GM18909 (cell line): ENCODE data around the gene AKAP17A.

Source experiments
- ATAC-seq: cut with Tn5 transposase; IDR thresholded peaks from one replicate; pipeline ENCODE4 v1.9.1; 2021; ENCODE audit warnings: mild to moderate bottlenecking; ENCODE audit not compliant: unreplicated experiment, poor library complexity

The AKAP17A gene

DNA sequence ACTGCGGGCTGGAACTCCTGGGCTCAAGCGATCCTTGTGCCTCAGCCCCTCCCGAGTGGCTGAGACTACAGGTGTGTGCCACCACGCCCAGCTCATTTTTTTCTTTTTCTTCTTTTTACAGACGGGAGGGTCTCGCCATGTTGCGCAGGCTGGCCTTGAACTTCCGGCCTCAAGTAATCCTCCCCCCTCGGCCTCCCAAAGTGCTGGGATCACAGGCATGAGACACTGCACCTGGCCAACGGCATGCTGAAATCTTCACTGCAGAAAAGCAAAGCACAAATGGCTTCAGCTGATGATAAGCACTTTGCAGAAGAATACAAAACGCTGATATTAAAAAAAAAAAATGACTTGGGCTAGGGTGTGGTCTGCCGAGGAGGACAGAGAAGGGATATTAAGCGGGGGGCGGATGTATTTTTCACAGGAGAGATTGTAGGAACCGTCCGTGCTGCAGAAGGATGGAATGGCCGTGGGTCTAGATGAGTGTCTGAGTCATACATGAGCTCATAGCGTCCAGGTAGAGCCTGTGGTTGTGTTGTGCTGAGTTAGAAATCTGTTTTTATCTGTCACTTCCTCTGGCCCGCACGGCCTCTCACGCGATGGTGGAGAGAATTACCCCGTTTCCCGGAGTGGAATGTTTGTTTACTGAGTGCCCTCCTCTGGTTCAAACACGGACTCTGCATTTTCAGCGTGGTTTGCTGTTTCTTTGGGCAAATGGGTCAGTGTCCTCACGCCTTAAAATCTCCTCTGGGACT is 8.5 kb upstream of the AKAP17A start:
- peak; percentile 84 for ATAC-seq

GRCh38 chrX:1584237-1585011 is 7.0 kb upstream of the AKAP17A start:
- no peak for ATAC-seq

DNA sequence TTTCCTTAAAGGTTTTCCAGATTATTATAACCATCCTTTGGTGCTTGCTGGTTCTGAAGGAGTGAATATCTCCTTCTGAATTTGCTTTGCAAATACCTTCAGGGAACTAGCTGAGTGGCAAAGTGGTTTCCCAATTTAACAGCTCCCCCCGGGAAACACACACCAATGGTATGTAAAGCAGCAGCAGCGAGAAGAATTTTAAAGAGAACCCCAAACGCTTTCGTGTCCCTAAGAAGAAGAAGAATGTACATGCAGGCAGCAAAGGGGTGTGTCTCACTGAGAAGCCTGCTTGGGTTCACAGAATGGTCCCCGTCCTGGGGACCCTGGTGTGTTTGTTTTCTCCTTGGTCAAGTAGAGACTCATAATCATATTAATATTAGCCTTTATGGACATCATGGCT is 4.2 kb upstream of the AKAP17A start:
- no peak for ATAC-seq

DNA sequence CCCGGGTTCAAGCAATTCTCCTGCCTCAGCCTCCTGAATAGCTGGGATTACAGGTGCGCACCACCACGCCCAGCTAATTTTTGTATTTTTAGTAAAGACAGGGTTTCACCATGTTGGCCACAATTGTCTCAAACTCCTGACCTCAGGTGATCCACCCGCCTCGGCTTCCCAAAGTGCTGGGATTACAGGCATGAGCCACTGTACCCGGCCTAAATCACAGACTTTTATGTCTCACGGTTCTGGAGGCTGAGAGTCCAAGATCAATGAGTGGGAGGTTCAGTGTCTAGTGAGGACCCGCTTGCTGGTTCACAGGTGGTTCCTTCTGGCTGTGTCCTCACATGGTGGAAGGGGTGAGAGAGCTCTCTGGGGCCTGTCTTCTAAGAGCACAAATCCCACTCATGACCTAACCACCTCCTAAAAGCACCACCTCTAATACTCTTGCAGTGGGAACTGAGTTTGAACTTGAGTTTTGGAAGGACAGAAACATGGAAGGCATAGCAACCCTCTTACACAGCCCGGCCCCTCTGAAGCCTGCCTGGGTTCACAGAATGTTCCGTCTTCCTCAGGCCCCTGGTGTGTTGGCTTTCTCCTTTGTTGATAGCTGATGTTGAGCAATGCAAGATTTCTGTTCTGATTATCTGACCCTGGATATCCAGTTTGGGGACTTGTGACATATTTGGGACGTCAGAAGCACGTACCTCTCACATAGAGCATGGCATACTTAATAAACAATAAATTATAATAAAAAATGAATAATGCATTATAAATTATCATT is 1.9 kb upstream of the AKAP17A start:
- ATAC-seq: no peak

DNA sequence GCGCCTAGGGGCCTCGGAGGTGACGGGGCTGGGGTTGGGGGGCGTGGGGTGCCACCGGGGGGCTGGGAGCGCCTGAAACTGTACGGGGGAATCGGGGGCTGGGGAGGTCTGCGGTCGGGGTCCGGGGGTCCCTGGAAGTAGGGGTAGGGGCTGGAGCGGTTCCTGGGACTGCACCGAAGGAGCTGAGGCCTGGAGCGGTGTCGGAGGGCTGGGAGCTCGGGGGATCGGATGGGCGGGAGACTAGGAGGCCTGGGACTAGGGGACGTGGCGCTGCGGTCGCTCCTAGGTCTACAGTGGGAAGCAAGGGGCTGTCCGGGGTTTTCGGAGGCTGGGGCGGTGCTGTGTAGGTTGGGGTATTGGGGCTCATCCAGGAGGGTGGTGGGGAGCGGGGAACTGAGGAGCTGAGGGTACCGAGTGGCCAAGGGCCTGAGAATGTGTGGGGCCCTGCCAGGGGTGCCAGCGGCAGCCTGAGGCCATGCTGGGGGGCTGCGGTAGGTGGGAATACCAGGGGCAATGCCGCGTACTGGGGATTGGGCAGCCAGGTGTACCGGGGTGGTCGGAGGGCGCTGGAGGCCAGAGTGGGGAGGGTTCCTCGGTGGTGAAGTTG is 562 bp downstream of the AKAP17A start:
- peak; percentile 11 for ATAC-seq

DNA sequence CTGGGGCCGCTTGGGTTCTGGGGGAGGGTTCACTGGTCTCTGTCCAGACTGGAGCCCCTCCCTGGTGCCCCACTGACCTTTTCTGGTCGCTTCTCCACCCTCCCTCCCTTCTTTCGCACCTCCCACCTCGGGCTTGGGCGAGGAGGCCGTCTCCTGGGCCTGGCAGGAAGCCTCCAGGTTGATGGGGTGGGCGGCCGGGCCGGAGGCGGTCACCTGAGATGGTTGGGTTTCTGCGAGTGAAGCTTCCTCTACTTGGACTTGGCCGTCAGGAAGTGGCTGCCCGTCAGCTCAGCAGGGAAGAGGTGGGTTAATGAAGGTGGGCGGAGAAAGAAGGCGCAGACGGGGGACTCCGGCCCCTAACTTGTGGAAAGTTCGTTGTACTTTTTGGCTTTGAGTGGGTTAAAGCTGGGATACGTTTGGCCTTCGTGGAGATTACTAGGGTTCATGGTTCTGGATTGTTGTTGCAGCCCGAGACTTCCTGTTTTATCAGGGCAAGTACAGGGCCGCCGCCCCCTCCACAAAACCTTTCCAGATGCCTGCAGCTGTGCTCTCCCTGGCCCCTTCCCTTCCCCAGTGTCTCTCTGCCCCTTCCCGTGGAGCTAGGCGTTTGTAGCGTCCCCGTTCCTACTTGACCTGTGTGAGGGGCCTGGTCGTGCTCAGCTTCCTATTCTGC is 1.2 kb downstream of the AKAP17A start:
- peak; percentile 54 for ATAC-seq

DNA sequence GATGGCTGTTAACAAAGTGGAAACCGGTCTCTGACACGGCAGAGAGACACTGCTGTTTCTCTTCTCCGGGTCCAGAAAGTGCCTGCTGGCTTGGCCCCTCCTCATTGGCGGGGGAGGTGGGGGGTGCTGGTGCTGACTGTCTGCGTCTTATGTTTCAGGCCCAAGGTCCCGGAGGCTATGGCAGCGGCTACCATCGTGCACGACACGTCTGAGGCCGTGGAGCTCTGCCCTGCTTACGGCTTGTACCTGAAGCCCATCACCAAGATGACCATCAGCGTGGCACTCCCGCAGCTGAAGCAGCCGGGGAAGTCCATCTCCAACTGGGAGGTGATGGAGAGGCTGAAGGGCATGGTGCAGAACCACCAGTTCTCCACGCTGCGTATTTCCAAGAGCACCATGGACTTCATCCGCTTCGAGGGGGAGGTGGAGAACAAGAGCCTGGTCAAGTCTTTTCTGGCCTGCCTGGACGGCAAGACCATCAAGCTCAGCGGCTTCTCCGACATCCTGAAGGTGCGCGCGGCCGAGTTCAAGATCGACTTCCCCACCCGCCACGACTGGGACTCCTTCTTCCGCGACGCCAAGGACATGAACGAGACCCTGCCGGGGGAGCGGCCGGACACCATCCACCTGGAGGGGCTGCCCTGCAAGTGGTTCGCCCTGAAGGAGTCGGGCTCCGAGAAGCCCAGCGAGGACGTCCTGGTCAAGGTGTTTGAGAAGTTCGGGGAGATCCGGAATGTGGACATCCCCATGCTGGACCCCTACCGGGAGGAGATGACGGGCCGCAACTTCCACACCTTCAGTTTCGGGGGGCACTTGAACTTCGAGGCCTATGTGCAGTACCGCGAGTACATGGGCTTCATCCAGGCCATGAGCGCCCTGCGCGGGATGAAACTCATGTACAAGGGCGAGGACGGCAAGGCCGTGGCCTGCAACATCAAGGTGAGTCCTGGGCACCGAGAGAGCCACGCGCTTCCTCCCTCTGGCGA is 2.2 kb downstream of the AKAP17A start:
- no peak for ATAC-seq

- ATAC-seq: no peak
Observed at GRCh38 chrX:1595711-1596060, 4.3 kb downstream of the AKAP17A start.

GRCh38 chrX:1596676-1597344 is 5.4 kb downstream of the AKAP17A start:
- ATAC-seq: no peak

DNA sequence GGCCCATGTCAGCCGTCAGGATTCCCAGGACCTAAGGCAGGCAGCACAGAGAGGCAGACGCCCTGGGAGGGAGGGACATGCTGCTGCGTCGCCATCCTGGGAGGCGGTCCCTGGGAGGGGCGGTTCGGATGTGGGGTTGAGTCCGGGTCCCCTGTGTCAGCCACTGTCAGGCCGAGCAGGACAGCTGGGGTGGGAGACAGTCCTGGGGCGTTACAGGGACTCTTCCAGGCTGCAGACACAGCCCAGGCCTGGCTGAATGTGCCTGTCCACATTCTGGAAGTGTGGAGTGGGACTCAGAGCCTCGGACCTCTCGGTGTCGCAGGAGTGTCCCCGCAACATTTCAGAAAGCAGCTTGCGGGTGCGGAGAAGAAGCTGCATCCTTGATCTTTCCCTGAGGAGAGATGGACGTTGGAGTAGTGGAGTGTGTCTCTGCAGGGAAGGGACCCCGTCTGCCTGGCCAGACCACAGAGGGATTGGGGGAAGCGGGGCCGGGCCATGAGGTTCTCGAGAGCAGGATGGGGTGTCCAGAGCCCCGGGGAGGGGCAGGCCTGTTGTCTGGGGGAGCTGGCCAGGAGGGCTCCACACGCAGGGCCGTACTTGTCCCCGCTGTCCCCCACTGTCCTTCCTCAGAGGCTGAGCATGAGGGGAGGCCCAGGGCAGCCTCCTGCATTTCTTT is 6.1 kb downstream of the AKAP17A start:
- no peak for ATAC-seq

GRCh38 chrX:1598021-1598875 is 6.8 kb downstream of the AKAP17A start:
- ATAC-seq: no peak

- no peak for ATAC-seq
Observed at GRCh38 chrX:1598876-1599790, 7.7 kb downstream of the AKAP17A start.

- no peak for ATAC-seq
Observed at GRCh38 chrX:1599791-1600405, 8.5 kb downstream of the AKAP17A start.

DNA sequence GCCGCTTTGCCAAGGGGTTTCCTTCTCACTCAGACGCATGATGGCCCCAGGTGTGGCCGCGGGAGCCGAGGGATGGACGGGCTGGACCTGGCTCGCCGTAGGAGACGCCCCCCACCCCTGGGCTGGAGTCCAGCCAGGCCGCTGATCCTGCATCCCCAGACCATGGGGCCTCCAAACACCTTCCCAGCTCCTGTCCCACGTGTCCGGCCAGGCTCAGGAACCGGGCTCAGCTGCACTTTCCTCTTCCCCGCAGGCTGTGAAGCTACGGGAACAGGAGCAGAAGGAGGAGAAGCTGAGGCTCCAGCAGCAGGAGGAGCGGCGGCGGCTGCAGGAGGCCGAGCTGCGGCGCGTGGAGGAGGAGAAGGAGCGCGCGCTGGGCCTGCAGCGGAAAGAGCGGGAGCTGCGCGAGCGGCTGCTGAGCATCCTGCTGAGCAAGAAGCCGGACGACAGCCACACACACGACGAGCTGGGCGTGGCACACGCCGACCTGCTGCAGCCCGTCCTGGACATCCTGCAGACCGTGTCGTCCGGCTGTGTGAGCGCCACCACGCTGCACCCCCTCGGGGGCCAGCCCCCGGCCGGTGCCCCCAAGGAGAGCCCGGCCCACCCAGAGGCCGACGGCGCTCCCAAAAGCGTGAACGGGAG is 9.1 kb downstream of the AKAP17A start:
- no peak for ATAC-seq
